GM12878 (cell line): ENCODE results near the gene SERPINH1.

Source experiments
- CEBPB ChIP-seq, 2 experiments: fragments of 150-350 bp in 1 of 2; IDR thresholded peaks; 2 replicates each; pipeline ENCODE4 v1.6.1; 2012 to 2014; ENCODE audit warnings: low read depth in 2 of 2, low read length in 2 of 2, borderline replicate concordance in 1 of 2, inconsistent platforms in 1 of 2
- CREB1 ChIP-seq: IDR thresholded peaks from 2 replicates; pipeline ENCODE4 v1.6.1; 2012; ENCODE audit warnings: low read depth, mild to moderate bottlenecking, inconsistent platforms
- EZH2 ChIP-seq: IDR thresholded peaks from 2 replicates; pipeline ENCODE4 v1.6.1; 2012; ENCODE audit warnings: low read depth, mild to moderate bottlenecking, control low read depth, inconsistent platforms, low read length, borderline replicate concordance; ENCODE audit not compliant: control insufficient read depth
- HDAC2 ChIP-seq: fragments of 200-600 bp; sonication (generic); IDR thresholded peaks from 2 replicates; pipeline ENCODE4 v1.6.1; 2017
- KDM1A ChIP-seq: fragments of 200-600 bp; sonication (generic); IDR thresholded peaks from 2 replicates; pipeline ENCODE4 v1.6.1; 2016; ENCODE audit warnings: borderline replicate concordance
- NBN ChIP-seq: fragments of 450-650 bp; IDR thresholded peaks from 2 replicates; pipeline ENCODE4 v1.6.1; 2016
- POLR2A ChIP-seq: IDR thresholded peaks from 2 replicates; pipeline ENCODE4 v1.6.1; 2011; ENCODE audit warnings: low read depth, mild to moderate bottlenecking, low read length
- RFX5 ChIP-seq: IDR thresholded peaks from 2 replicates; pipeline ENCODE4 v1.6.1; 2011; ENCODE audit warnings: low read depth, low read length, improper control_type of control experiment
- SIN3A ChIP-seq: IDR thresholded peaks from 2 replicates; pipeline ENCODE4 v1.6.1; 2012; ENCODE audit warnings: low read depth, low read length, improper control_type of control experiment
- SP1 ChIP-seq: IDR thresholded peaks from one replicate; pipeline ENCODE4 v1.6.1; 2011; ENCODE audit warnings: low read depth, low read length
- TF ChIP-seq, protein P1 (sequence below): IDR thresholded peaks from 2 replicates; pipeline ENCODE4 v1.6.1; 2012; ENCODE audit warnings: mild to moderate bottlenecking, low read depth, low read length
- TF ChIP-seq, protein P2 (sequence below), 3 experiments: IDR thresholded peaks in 2 of 3; conservative IDR thresholded peaks in 1 of 3; 2 replicates each; pipeline ENCODE4 v1.5.1; 2011; ENCODE audit warnings: low read depth in 3 of 3, low read length in 3 of 3, mild to moderate bottlenecking in 3 of 3, control low read depth in 2 of 3, moderate library complexity in 2 of 3, inconsistent platforms in 1 of 3, mixed read lengths in 1 of 3; ENCODE audit not compliant: control insufficient read depth in 2 of 3, insufficient read depth in 1 of 3; ENCODE audit errors: extremely low read depth in 1 of 3

DNA sequence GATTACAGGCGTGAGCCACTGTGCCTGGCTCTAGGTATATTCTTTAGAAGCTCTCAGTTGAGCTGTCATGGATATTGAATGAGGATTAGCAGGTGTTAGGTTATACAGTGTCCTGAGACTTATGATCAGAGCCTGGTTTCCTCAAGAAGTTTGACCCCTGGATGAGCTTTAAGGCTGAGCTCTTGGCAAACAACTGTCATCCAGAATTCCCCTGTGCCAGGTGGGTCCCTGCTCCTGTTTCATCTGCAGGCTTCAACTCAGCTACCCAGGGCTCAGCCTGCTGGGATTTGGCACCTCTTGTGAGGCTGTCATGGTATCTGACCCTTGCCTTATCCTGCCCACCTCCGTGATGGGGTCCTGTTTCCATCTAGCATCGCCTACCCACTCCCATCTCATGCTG lies 24.3 kb downstream of the SERPINH1 start:
- TF ChIP-seq, protein P1, sequence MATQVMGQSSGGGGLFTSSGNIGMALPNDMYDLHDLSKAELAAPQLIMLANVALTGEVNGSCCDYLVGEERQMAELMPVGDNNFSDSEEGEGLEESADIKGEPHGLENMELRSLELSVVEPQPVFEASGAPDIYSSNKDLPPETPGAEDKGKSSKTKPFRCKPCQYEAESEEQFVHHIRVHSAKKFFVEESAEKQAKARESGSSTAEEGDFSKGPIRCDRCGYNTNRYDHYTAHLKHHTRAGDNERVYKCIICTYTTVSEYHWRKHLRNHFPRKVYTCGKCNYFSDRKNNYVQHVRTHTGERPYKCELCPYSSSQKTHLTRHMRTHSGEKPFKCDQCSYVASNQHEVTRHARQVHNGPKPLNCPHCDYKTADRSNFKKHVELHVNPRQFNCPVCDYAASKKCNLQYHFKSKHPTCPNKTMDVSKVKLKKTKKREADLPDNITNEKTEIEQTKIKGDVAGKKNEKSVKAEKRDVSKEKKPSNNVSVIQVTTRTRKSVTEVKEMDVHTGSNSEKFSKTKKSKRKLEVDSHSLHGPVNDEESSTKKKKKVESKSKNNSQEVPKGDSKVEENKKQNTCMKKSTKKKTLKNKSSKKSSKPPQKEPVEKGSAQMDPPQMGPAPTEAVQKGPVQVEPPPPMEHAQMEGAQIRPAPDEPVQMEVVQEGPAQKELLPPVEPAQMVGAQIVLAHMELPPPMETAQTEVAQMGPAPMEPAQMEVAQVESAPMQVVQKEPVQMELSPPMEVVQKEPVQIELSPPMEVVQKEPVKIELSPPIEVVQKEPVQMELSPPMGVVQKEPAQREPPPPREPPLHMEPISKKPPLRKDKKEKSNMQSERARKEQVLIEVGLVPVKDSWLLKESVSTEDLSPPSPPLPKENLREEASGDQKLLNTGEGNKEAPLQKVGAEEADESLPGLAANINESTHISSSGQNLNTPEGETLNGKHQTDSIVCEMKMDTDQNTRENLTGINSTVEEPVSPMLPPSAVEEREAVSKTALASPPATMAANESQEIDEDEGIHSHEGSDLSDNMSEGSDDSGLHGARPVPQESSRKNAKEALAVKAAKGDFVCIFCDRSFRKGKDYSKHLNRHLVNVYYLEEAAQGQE, result no peak
- TF ChIP-seq POLR2A, result no peak
- TF ChIP-seq KDM1A, result no peak
- TF ChIP-seq, protein P2, sequence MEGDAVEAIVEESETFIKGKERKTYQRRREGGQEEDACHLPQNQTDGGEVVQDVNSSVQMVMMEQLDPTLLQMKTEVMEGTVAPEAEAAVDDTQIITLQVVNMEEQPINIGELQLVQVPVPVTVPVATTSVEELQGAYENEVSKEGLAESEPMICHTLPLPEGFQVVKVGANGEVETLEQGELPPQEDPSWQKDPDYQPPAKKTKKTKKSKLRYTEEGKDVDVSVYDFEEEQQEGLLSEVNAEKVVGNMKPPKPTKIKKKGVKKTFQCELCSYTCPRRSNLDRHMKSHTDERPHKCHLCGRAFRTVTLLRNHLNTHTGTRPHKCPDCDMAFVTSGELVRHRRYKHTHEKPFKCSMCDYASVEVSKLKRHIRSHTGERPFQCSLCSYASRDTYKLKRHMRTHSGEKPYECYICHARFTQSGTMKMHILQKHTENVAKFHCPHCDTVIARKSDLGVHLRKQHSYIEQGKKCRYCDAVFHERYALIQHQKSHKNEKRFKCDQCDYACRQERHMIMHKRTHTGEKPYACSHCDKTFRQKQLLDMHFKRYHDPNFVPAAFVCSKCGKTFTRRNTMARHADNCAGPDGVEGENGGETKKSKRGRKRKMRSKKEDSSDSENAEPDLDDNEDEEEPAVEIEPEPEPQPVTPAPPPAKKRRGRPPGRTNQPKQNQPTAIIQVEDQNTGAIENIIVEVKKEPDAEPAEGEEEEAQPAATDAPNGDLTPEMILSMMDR (IDR thresholded peaks at IDR 0.05 in 2 of 3, conservative IDR thresholded peaks at IDR 0.05 in 1 of 3; ENCODE audit: control insufficient read depth in 2 of 3, extremely low read depth in 1 of 3, insufficient read depth in 1 of 3, low read depth in 3 of 3, low read length in 3 of 3), result no peak
- TF ChIP-seq SP1, result no peak
- no peak for TF ChIP-seq SIN3A
- TF ChIP-seq HDAC2, result no peak
- TF ChIP-seq CEBPB (IDR thresholded peaks at IDR 0.05; ENCODE audit: borderline replicate concordance in 1 of 2, low read depth in 2 of 2, low read length in 2 of 2), result no peak
- no peak for TF ChIP-seq EZH2
- TF ChIP-seq CREB1, result no peak
- no peak for TF ChIP-seq RFX5
- no peak for TF ChIP-seq NBN
